Ascending aorta (tissue), 2 donors: ENCODE measurements around the gene LRTM2. TPM values are rescaled to one million over a fixed set of nuclear protein-coding genes. Genes with fewer than 3 reads are reported as not detected.

Experiments used
- DNase-seq, 2 donors: peaks; one replicate each; pipeline ENCODE4 v3.0.0-alpha.2; 2019; ENCODE audit warnings: low spot score in 2 of 2
- H3K27ac ChIP-seq, 2 donors: fragments of 200-600 bp; sonication (generic); one replicate each; pipeline ENCODE4 v1.5.1; 2016 to 2017; ENCODE audit warnings: mild to moderate bottlenecking in 1 of 2
- H3K27me3 ChIP-seq: fragments of 200-600 bp; sonication (generic); one replicate; pipeline ENCODE4 v1.5.1; 2017
- H3K36me3 ChIP-seq, 2 donors: fragments of 200-600 bp; sonication (generic); one replicate each; pipeline ENCODE4 v1.5.1; 2016
- H3K4me1 ChIP-seq, 2 donors: fragments of 200-600 bp; sonication (generic); one replicate each; pipeline ENCODE4 v1.5.1; 2016 to 2017; ENCODE audit warnings: mild to moderate bottlenecking in 1 of 2
- H3K4me3 ChIP-seq, 2 donors: fragments of 200-600 bp; sonication (generic); one replicate each; pipeline ENCODE4 v1.5.1; 2016 to 2017; ENCODE audit warnings: mild to moderate bottlenecking in 1 of 2
- H3K9me3 ChIP-seq, 2 donors: fragments of 200-600 bp; sonication (generic); one replicate each; pipeline ENCODE4 v1.5.1; 2016
- CTCF ChIP-seq, 3 experiments: fragments of 200-600 bp in 2 of 3; fragments of 450-650 bp in 1 of 3; sonication (generic) in 2 of 3; IDR thresholded peaks; one replicate each; pipeline ENCODE4 v1.5.1; 2016 to 2019; ENCODE audit warnings: antibody characterized with exemption in 3 of 3, mild to moderate bottlenecking in 1 of 3, moderate library complexity in 1 of 3
- intact Hi-C: fragments of 100-400 bp; cut with DNase I; formaldehyde crosslinking; loops from one replicate; pipeline ENCODE4 v1.15.1; 2023
- total RNA-seq: library from RNA; depleted of rRNA; stranded (reverse); fragments of >200 nt; gene quantifications from one replicate; pipeline ENCODE4 v1.1.0, GENCODE V29; 2016

LRTM2 gene
- total RNA-seq, 1 donor from 2014 or later: not detected

DNA sequence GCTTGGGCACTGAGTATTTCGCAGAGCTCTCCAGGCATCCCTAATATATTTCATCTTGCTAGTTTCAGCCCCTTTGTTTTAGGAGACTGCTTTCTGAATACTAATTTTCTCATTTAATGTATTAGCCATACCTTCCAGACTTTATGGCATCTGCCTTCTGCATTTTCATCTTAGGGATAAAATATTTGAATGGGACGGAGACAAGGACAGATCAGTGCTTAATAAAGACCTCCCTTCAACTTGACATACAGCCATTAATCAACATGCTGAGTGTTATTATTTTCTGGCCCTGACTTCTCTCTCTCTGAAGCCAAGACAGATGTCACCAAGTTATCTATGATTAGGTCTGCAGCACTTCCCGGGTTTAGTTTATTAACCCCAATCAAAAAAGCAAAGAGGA is 55.7 kb downstream of the LRTM2 start:
- no peaks in the 10 kb centered on the region for H3K4me1 ChIP-seq
- H3K27me3 ChIP-seq: no peaks in the 10 kb centered on the region
- no peaks in the 10 kb centered on the region for H3K36me3 ChIP-seq
- no peak overlapping the region for H3K27ac ChIP-seq
- DNase-seq: no peak
- no peaks in the 10 kb centered on the region for H3K9me3 ChIP-seq
- TF ChIP-seq CTCF (IDR thresholded peaks at IDR 0.05): no peak
- no peak overlapping the region for H3K4me3 ChIP-seq
- intact Hi-C loops: no loop called here

DNA sequence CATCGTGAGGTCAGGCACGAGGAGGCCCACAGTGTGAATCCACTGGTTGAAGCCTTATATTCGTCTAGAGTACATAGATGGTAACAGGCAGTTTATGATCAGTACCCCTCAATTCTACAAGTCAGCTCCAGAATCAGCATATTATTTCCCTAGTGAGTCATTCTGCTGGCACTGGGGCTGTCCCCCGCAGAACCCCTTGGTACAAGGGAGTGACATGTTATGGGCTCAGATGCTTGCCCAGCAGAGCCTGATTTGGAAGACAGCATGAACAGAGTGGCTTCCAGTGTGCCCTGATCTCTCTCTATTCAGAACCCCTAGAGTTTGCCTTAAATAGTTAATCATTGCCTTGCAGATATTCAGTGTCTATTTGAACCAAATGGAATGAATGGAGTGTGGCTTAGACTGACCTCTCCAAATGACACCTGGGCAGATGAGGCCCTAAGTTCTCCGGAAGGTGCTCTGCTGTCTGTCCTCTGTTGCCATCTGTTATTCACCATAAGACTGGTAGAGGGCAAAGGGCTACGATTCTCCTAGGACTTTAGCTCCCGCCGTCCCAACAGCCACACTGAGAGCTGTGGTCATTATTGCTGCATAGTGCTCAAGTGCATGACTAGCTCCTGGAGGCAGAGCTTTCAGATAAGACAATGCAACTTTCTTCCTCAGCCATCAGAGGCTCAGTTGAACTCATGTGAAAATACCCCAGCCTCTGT is 57.0 kb downstream of the LRTM2 start:
- no peak for TF ChIP-seq CTCF (IDR thresholded peaks at IDR 0.05)
- Histone ChIP-seq H3K9me3 (no peaks in the 10 kb centered on the region), H3K27me3 (no peaks in the 10 kb centered on the region), H3K4me3 (no peak overlapping the region), H3K4me1 (no peaks in the 10 kb centered on the region), H3K36me3 (no peaks in the 10 kb centered on the region), H3K27ac (no peak overlapping the region)
- no peak for DNase-seq
- intact Hi-C loops: no loop called here

DNA sequence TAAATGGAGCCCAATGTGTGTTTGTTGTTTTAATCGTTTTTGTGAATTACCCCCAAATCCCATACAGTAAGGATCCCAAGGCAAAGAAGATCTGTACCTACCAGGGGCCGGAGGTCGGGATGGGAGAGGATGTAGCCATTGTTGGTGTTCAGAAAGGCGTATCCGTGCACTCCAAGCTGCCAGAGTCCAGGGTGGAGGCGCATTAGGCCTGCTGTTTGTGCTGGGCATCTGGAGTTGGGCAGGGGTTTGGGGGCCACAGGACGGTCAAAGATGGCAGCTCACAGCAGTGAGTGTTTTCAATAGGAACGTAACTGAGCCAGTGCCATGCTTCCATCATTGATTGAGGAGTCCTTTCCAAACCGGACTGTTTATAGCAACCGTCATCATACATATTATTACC is 57.8 kb downstream of the LRTM2 start:
- no peaks in the 10 kb centered on the region for H3K27me3 ChIP-seq
- H3K27ac ChIP-seq: no peak overlapping the region
- no peaks in the 10 kb centered on the region for H3K36me3 ChIP-seq
- DNase-seq: no peak
- H3K9me3 ChIP-seq: no peaks in the 10 kb centered on the region
- H3K4me3 ChIP-seq: no peak overlapping the region
- TF ChIP-seq CTCF (IDR thresholded peaks at IDR 0.05): no peak
- H3K4me1 ChIP-seq: no peaks in the 10 kb centered on the region
- intact Hi-C loops: no loop called here

DNA sequence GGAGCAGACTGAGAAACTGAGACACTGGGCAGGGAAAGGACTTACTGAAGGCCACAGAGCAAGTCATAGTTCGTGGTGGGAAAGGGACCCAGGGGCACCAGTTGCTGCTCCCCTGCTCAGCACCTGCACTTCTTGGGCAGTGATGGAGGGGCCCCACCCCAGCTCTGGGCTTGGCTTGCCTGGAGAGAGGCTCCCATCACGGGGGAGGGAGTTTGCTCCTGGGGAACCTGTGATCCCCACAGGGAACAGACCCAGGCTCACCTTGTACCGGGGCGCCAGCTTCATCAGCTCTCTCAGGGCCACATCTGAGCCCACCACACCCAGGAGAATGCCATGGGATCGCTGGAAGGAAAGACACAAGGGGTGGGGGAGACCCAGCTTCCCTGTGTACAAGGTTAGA is 58.3 kb downstream of the LRTM2 start:
- no peak overlapping the region for H3K4me3 ChIP-seq
- no peaks in the 10 kb centered on the region for H3K36me3 ChIP-seq
- no peaks in the 10 kb centered on the region for H3K27me3 ChIP-seq
- TF ChIP-seq CTCF (IDR thresholded peaks at IDR 0.05): no peak
- no peaks in the 10 kb centered on the region for H3K4me1 ChIP-seq
- no peak for DNase-seq
- no peaks in the 10 kb centered on the region for H3K9me3 ChIP-seq
- H3K27ac ChIP-seq: no peak overlapping the region
- intact Hi-C loops: no loop called here

DNA sequence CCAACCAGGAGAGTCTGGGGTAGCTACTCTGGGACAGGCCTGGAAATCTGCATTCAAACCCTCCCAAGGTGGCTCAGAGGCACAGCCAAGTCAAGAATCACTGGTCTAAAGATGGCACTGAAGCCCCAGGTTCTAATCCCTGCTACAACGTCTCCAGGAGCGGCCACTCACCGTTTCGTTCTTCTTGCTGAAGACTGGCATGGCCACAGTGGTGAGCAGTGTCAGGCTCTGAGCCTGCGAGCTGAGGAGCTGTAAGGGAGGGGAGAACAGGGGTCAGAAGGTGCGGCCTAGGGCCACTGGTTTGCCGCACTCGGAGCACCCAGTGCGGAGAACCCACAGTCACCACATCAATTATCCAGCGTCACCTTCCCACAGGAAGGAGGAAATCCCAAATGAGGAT is 59.3 kb downstream of the LRTM2 start:
- Histone ChIP-seq H3K4me1 (no peaks in the 10 kb centered on the region), H3K27me3 (no peaks in the 10 kb centered on the region), H3K36me3 (no peaks in the 10 kb centered on the region), H3K4me3 (no peak overlapping the region), H3K9me3 (no peaks in the 10 kb centered on the region), H3K27ac (no peak overlapping the region)
- intact Hi-C loops: no loop called here
- DNase-seq: no peak
- TF ChIP-seq CTCF (IDR thresholded peaks at IDR 0.05): no peak
